DMS114 treated with DMSO at 0.1 percent for 48 hours (cell line): Measurements from ENCODE around the gene EDC3.
"Not testable (repeated sequence)": the region's sequence is repeated elsewhere in the genome, so short reads cannot be mapped to it uniquely, and the experiment has no call there.

Experiments used
- DNase-seq: peaks from one replicate; lab custom pipeline; 2025; ENCODE audit not compliant: unreplicated experiment; lab: John Stamatoyannopoulos, UW

The EDC3 gene

GRCh38 chr15:74612677-74613076 lies 83.1 kb downstream of the EDC3 start:
- no peak for DNase-seq

- no peak for DNase-seq
These were observed 84.0 kb downstream of the EDC3 start for GRCh38 chr15:74611834-74612233.

GRCh38 chr15:74611341-74611740 lies 84.5 kb downstream of the EDC3 start:
- DNase-seq, result no peak

GRCh38 chr15:74610302-74610951 lies 85.4 kb downstream of the EDC3 start:
- no peak for DNase-seq

- DNase-seq, result no peak
These were observed 85.9 kb downstream of the EDC3 start for GRCh38 chr15:74609938-74610301.

- no peak for DNase-seq
These were observed 87.0 kb downstream of the EDC3 start for GRCh38 chr15:74608786-74609185.

- no peak for DNase-seq
These were observed 90.1 kb downstream of the EDC3 start for GRCh38 chr15:74605795-74606150.

- no peak for DNase-seq
These were observed 90.6 kb downstream of the EDC3 start for GRCh38 chr15:74604983-74605794.

GRCh38 chr15:74603789-74604705 lies 91.8 kb downstream of the EDC3 start:
- no peak for DNase-seq

- no peak for DNase-seq
These were observed 92.6 kb downstream of the EDC3 start for GRCh38 chr15:74603026-74603788.

GRCh38 chr15:74599156-74599555 lies 96.7 kb downstream of the EDC3 start:
- no peak for DNase-seq

GRCh38 chr15:74598126-74598842 lies 97.5 kb downstream of the EDC3 start:
- DNase-seq, result no peak

GRCh38 chr15:74597146-74597705 lies 98.6 kb downstream of the EDC3 start:
- not testable (repeated sequence) for DNase-seq

GRCh38 chr15:74596736-74597135 lies 99.1 kb downstream of the EDC3 start:
- not testable (repeated sequence) for DNase-seq

GRCh38 chr15:74595271-74595670 lies 100.6 kb downstream of the EDC3 start:
- no peak for DNase-seq

- DNase-seq, result no peak
These were observed 101.4 kb downstream of the EDC3 start for GRCh38 chr15:74594455-74594854.

- no peak for DNase-seq
These were observed 102.7 kb downstream of the EDC3 start for GRCh38 chr15:74593122-74593521.

GRCh38 chr15:74592222-74592621 lies 103.6 kb downstream of the EDC3 start:
- no peak for DNase-seq

- no peak for DNase-seq
These were observed 106.0 kb downstream of the EDC3 start for GRCh38 chr15:74589826-74590225.

GRCh38 chr15:74585857-74586256 lies 110.0 kb downstream of the EDC3 start:
- DNase-seq, result no peak
